Measurements from ENCODE around the gene ESF1.

GRCh38 chr20:13690943-13691342, 93.8 kb downstream of the ESF1 start:
- TF ChIP-seq YY1 (IDR thresholded peaks at IDR 0.05; ENCODE audit: low read depth, low read length) (no peak), CTCF (IDR thresholded peaks at IDR 0.05 in 2 of 3, conservative IDR thresholded peaks at IDR 0.05 in 1 of 3; ENCODE audit: control insufficient read depth in 2 of 3, extremely low read depth in 1 of 3, insufficient read depth in 1 of 3, low read depth in 3 of 3, low read length in 3 of 3) (no peak), SRF (IDR thresholded peaks at IDR 0.05; ENCODE audit: low read depth in 2 of 2, low read length in 2 of 2) (no peak), SREBF2 (IDR thresholded peaks at IDR 0.05; ENCODE audit: low read length) (no peak), ATF3 (IDR thresholded peaks at IDR 0.05; ENCODE audit: borderline replicate concordance, extremely low read depth, low read depth, low read length) (no peak), SMARCA5 (IDR thresholded peaks at IDR 0.05) (no peak), NRF1 (conservative IDR thresholded peaks at IDR 0.05; ENCODE audit: low read depth, low read length) (no peak)

Measured in GM12878 (cell line).